A673 (cell line): ENCODE results near the gene SUPT5H.

Experiments
- CTCF ChIP-seq: fragments of 300-800, 200-600 bp; sonication (generic); conservative IDR thresholded peaks from 2 replicates; pipeline ENCODE4 v1.5.1; 2017; ENCODE audit warnings: low read depth, mild to moderate bottlenecking, antibody characterized with exemption, low read length, moderate library complexity, mixed read lengths
- EZH2 ChIP-seq: fragments of 200-600 bp; sonication (generic); IDR thresholded peaks from 2 replicates; pipeline ENCODE4 v1.6.1; 2017; ENCODE audit warnings: borderline replicate concordance, low read depth, mild to moderate bottlenecking, mixed read lengths, antibody characterized with exemption, low read length; ENCODE audit not compliant: poor library complexity, severe bottlenecking

- TF ChIP-seq EZH2: no peak
- no peak for TF ChIP-seq CTCF
These were observed 32.0 kb upstream of the SUPT5H start for GRCh38 chr19:39413272-39413910.
